Measurements from ENCODE around the gene BLTP3A. TPM values are rescaled to one million over a fixed set of nuclear protein-coding genes. Genes with fewer than 3 reads are reported as not detected.

The BLTP3A gene
- total RNA-seq, result 5.0 and 8.2 TPM in 2 replicates

GRCh38 chr6:34791701-34792604, at the start of gene BLTP3A:
BLTP3A (plus strand) TSS chr6:34792083; CDS start chr6:34792251, 168 bp downstream.

Other genes starting within 250 kb of the BLTP3A start
- under 0.01 TPM in 1 of 2 replicates, not detected in the other for gene SPDEF, start 235.8 kb upstream of the BLTP3A start, total RNA-seq
- gene ILRUN, start 95.3 kb upstream of the BLTP3A start, total RNA-seq, result 50.9 and 60.2 TPM in 2 replicates
- 39.6 and 55.6 TPM in 2 replicates for gene SNRPC, start 34.6 kb upstream of the BLTP3A start, total RNA-seq
- gene TAF11, start 96.0 kb downstream of the BLTP3A start, total RNA-seq, result 18.6 and 18.9 TPM in 2 replicates
- gene ANKS1A, start 97.2 kb downstream of the BLTP3A start, total RNA-seq, result 7.9 and 9.9 TPM in 2 replicates

Measured in uterine smooth muscle cell (primary cell).